Stimulated activated CD8-positive, alpha-beta memory T cell treated with anti-CD3 and anti-CD28 coated beads, Interleukin-7, amount 100 ng/mL, for 48 hours (primary cell): ENCODE measurements around the gene CRAT.

Experiments
- DNase-seq, 2 donors: peaks; one replicate each; pipeline ENCODE4 v3.0.0-alpha.2; 2020; ENCODE audit warnings: low read depth in 1 of 2; ENCODE audit errors: extremely low read depth in 1 of 2

CRAT gene

GRCh38 chr9:129111528-129112151 lies 1.0 kb upstream of the CRAT start:
- DNase-seq = peak; percentile 9

- no peak for DNase-seq
These were observed 447 bp downstream of the CRAT start for GRCh38 chr9:129109952-129110739.

GRCh38 chr9:129109537-129109903 lies 1.1 kb downstream of the CRAT start:
- DNase-seq = no peak

- DNase-seq = no peak
These were observed 1.6 kb downstream of the CRAT start for GRCh38 chr9:129108805-129109536.

- no peak for DNase-seq
These were observed 2.3 kb downstream of the CRAT start for GRCh38 chr9:129108083-129108804.

- DNase-seq = no peak
These were observed 2.9 kb downstream of the CRAT start for GRCh38 chr9:129107651-129108050.

GRCh38 chr9:129105857-129106694 lies 4.5 kb downstream of the CRAT start:
- no peak for DNase-seq

- DNase-seq = no peak
These were observed 6.5 kb downstream of the CRAT start for GRCh38 chr9:129104051-129104450.

GRCh38 chr9:129103595-129103965 lies 7.0 kb downstream of the CRAT start:
- DNase-seq = no peak

- no peak for DNase-seq
These were observed 7.6 kb downstream of the CRAT start for GRCh38 chr9:129102791-129103594.

GRCh38 chr9:129102095-129102525 lies 8.5 kb downstream of the CRAT start:
- no peak for DNase-seq

- no peak for DNase-seq
These were observed 9.3 kb downstream of the CRAT start for GRCh38 chr9:129101279-129101678.

GRCh38 chr9:129100383-129101169 lies 10.0 kb downstream of the CRAT start:
- no peak for DNase-seq

- DNase-seq = no peak
These were observed 12.3 kb downstream of the CRAT start for GRCh38 chr9:129098328-129098727.

- DNase-seq = no peak
These were observed 12.8 kb downstream of the CRAT start for GRCh38 chr9:129097671-129098306.

- no peak for DNase-seq
These were observed 14.7 kb downstream of the CRAT start for GRCh38 chr9:129095908-129096307.

- no peak for DNase-seq
These were observed 15.4 kb downstream of the CRAT start for GRCh38 chr9:129095170-129095667.
